Transverse colon (tissue), 4 donors: ENCODE data around the gene CCDC201. TPM values are rescaled to one million over a fixed set of nuclear protein-coding genes. Genes with fewer than 3 reads are reported as not detected.
"Not testable (repeated sequence)": the region's sequence is repeated elsewhere in the genome, so short reads cannot be mapped to it uniquely, and the experiment has no call there.

Source experiments
- DNase-seq: peaks from one replicate; pipeline ENCODE4 v3.0.0-alpha.2; 2019
- H3K27ac ChIP-seq, 4 donors: fragments of 200-600 bp; sonication (generic); 2 replicates each; pipeline ENCODE4 v1.5.1; 2016 to 2018; ENCODE audit warnings: inconsistent platforms in 4 of 4
- H3K27me3 ChIP-seq: fragments of 200-600 bp; sonication (generic); 2 replicates; pipeline ENCODE4 v1.5.1; 2017; ENCODE audit warnings: inconsistent platforms
- H3K36me3 ChIP-seq, 4 donors: fragments of 200-600 bp; sonication (generic); 2 replicates each; pipeline ENCODE4 v1.5.1; 2017 to 2019; ENCODE audit warnings: inconsistent platforms in 4 of 4
- H3K4me1 ChIP-seq, 4 donors: fragments of 200-600 bp; sonication (generic); 2 replicates each; pipeline ENCODE4 v1.5.1; 2017 to 2020; ENCODE audit warnings: inconsistent platforms in 4 of 4
- H3K4me3 ChIP-seq, 4 donors: fragments of 200-600 bp; sonication (generic); 1 replicate in 1 of 4; 2 replicates in 3 of 4; pipeline versions ENCODE4 v1.5.1 to v1.6.1; 2017 to 2019; ENCODE audit warnings: inconsistent platforms in 4 of 4
- H3K9me3 ChIP-seq, 2 donors: fragments of 200-600 bp; sonication (generic); 2 replicates each; pipeline ENCODE4 v1.5.1; 2017 to 2019; ENCODE audit warnings: inconsistent platforms in 2 of 2
- CTCF ChIP-seq, 5 experiments: fragments of 200-600 bp in 3 of 5; fragments of 450-650 bp in 2 of 5; sonication (generic) in 3 of 5; IDR thresholded peaks; 1 replicate in 2 of 5; 2 replicates in 3 of 5; pipeline ENCODE4 v1.5.1; 2016 to 2017; ENCODE audit warnings: antibody characterized with exemption in 5 of 5, inconsistent platforms in 3 of 5, mild to moderate bottlenecking in 2 of 5, moderate library complexity in 1 of 5
- EP300 ChIP-seq: sonication (generic); formaldehyde crosslinking; IDR thresholded peaks from one replicate; pipeline ENCODE4 v1.6.1; 2017; ENCODE audit warnings: antibody characterized with exemption, low read depth
- POLR2A ChIP-seq: fragments of 450-650 bp; IDR thresholded peaks from one replicate; pipeline ENCODE4 v1.6.1; 2016; ENCODE audit warnings: antibody characterized with exemption, mild to moderate bottlenecking, moderate library complexity
- POLR2AphosphoS5 ChIP-seq, 3 donors: sonication (generic); formaldehyde crosslinking; IDR thresholded peaks; one replicate each; pipeline ENCODE4 v1.6.1; 2016; ENCODE audit warnings: antibody characterized with exemption in 3 of 3
- whole genome bisulfite sequencing, 2 donors: methylation state at CpG; one replicate each; pipeline ENCODE4 v1.1.5; 2018; ENCODE audit warnings: low coverage in 1 of 2; 5-methylcytosine and 5-hydroxymethylcytosine counted together
- in situ Hi-C, 4 donors: fragments of 200-750 bp; cut with MboI; loops; one replicate each; pipeline versions ENCODE4 v1.15.0 to v1.15.1; 2017; ENCODE audit warnings: low sequenced_read_pairs in 3 of 4, low pct_ligation_motif_present in 1 of 4, low pct_unique_long_range_greater_than_20kb in 1 of 4
- intact Hi-C: fragments of 100-400 bp; cut with DNase I; formaldehyde crosslinking; loops from one replicate; pipeline ENCODE4 v1.15.1; 2023; ENCODE audit warnings: low total_unique reads
- total RNA-seq, 4 donors: library from RNA; depleted of rRNA; stranded (reverse); fragments of >200 nt; gene quantifications; one replicate each; pipeline ENCODE4 v1.1.0, GENCODE V29; 2016

Gene CCDC201
- total RNA-seq, 4 donors from 2014 or later: not detected

GRCh38 chr7:45867471-45867870 lies 5.4 kb downstream of the CCDC201 start:
- no peaks in the 10 kb centered on the region for H3K9me3 ChIP-seq
- peaks cover 5% of the 10 kb centered on the region for H3K27me3 ChIP-seq
- in situ Hi-C loops (loop anchor here in 3 of 4 donors (25.0 kb wide), 2 partner anchors 205 to 705 kb away; partner anchors contain the start of gene RAMP3 (in 2 of the 3)), intact Hi-C loops (no loop called here)
- H3K4me1 ChIP-seq: no peaks in the 10 kb centered on the region
- TF ChIP-seq EP300: no peak
- TF ChIP-seq POLR2A: no peak
- no peak for TF ChIP-seq CTCF (IDR thresholded peaks at IDR 0.05)
- TF ChIP-seq POLR2AphosphoS5 (IDR thresholded peaks at IDR 0.05): no peak
- 81 to 83% methylated on average over 1 to 2 of the region's 2 CpGs for WGBS, 2 donors
- DNase-seq: no peak
- no peak overlapping the region for H3K4me3 ChIP-seq
- no peaks in the 10 kb centered on the region for H3K36me3 ChIP-seq
- H3K27ac ChIP-seq: no peak overlapping the region

- 68% methylated on average over 13 of the region's 13 CpGs; no CpG with 5 or more reads in 1 of the 2 donors for WGBS, 2 donors
- Histone ChIP-seq H3K27ac (no peak overlapping the region), H3K9me3 (no peaks in the 10 kb centered on the region), H3K27me3 (peaks cover 5% of the 10 kb centered on the region), H3K36me3 (no peaks in the 10 kb centered on the region), H3K4me3 (no peak overlapping the region), H3K4me1 (no peaks in the 10 kb centered on the region)
- in situ Hi-C loops (loop anchor here in 3 of 4 donors (25.0 kb wide), 2 partner anchors 204 to 704 kb away; partner anchors contain the start of gene RAMP3 (in 2 of the 3)), intact Hi-C loops (no loop called here)
- TF ChIP-seq POLR2A (no peak), POLR2AphosphoS5 (IDR thresholded peaks at IDR 0.05) (no peak), CTCF (IDR thresholded peaks at IDR 0.05) (no peak), EP300 (no peak)
- no peak for DNase-seq
Measured at GRCh38 chr7:45865594-45866410, 7.1 kb downstream of the CCDC201 start.

GRCh38 chr7:45863715-45864114 lies 9.2 kb downstream of the CCDC201 start:
- 61% methylated on average over 9 of the region's 9 CpGs; no CpG with 5 or more reads in 1 of the 2 donors for WGBS, 2 donors
- no peak for TF ChIP-seq POLR2AphosphoS5 (IDR thresholded peaks at IDR 0.05)
- no peak for DNase-seq

GRCh38 chr7:45856888-45857287 lies 16.0 kb downstream of the CCDC201 start:
- DNase-seq, H3K27me3 ChIP-seq, H3K9me3 ChIP-seq, H3K36me3 ChIP-seq, H3K4me1 ChIP-seq, intact Hi-C loops, H3K27ac ChIP-seq, H3K4me3 ChIP-seq: not testable (repeated sequence)
- 89 to 97% methylated on average over 3 to 4 of the region's 4 CpGs for WGBS, 2 donors
- in situ Hi-C loops: loop anchor here in 3 of 4 donors (25.0 kb wide), 2 partner anchors 195 to 695 kb away; partner anchors contain the start of gene RAMP3 (in 2 of the 3)

More at GRCh38 chr7:45863715-45864114, 9.2 kb downstream of the CCDC201 start:
- H3K4me1 ChIP-seq: no peaks in the 10 kb centered on the region
- H3K9me3 ChIP-seq: no peaks in the 10 kb centered on the region
- no peaks in the 10 kb centered on the region for H3K36me3 ChIP-seq
- in situ Hi-C loops (loop anchor here in 3 of 4 donors (25.0 kb wide), 2 partner anchors 201 to 701 kb away; partner anchors contain the start of gene RAMP3 (in 2 of the 3)), intact Hi-C loops (no loop called here)
- H3K27me3 ChIP-seq: peaks cover 5% of the 10 kb centered on the region
- no peak overlapping the region for H3K4me3 ChIP-seq
- H3K27ac ChIP-seq: no peak overlapping the region

- 14 to 42% methylated on average over 1 to 3 of the region's 3 CpGs for WGBS, 2 donors
- H3K27me3 ChIP-seq, intact Hi-C loops, H3K4me3 ChIP-seq, DNase-seq, H3K4me1 ChIP-seq, H3K27ac ChIP-seq, H3K9me3 ChIP-seq, H3K36me3 ChIP-seq: not testable (repeated sequence)
- in situ Hi-C loops: loop anchor here in 3 of 4 donors (25.0 kb wide), 2 partner anchors 193 to 693 kb away; partner anchors contain the start of gene RAMP3 (in 2 of the 3)
Measured at GRCh38 chr7:45855680-45856079, 17.2 kb downstream of the CCDC201 start.

GRCh38 chr7:45853491-45853890 lies 19.4 kb downstream of the CCDC201 start:
- H3K27me3 ChIP-seq, H3K4me1 ChIP-seq, intact Hi-C loops, DNase-seq, H3K27ac ChIP-seq, H3K36me3 ChIP-seq, H3K9me3 ChIP-seq, H3K4me3 ChIP-seq: not testable (repeated sequence)
- 74% methylated on average over 8 of the region's 8 CpGs; no CpG with 5 or more reads in 1 of the 2 donors for WGBS, 2 donors
- in situ Hi-C loops: loop anchor here in 3 of 4 donors (25.0 kb wide), 2 partner anchors 191 to 691 kb away; partner anchors contain the start of gene RAMP3 (in 2 of the 3)

- intact Hi-C loops: not testable (repeated sequence)
- in situ Hi-C loops: loop anchor here in 3 of 4 donors (25.0 kb wide), 2 partner anchors 191 to 691 kb away; partner anchors contain the start of gene RAMP3 (in 2 of the 3)
Measured at GRCh38 chr7:45852984-45853383, 19.9 kb downstream of the CCDC201 start.

GRCh38 chr7:45848734-45849133 lies 24.1 kb downstream of the CCDC201 start:
- WGBS, 2 donors: 67 to 76% methylated on average over 3 to 6 of the region's 6 CpGs
- in situ Hi-C loops, H3K27ac ChIP-seq, H3K36me3 ChIP-seq, H3K4me3 ChIP-seq, intact Hi-C loops, DNase-seq, H3K27me3 ChIP-seq, H3K4me1 ChIP-seq, H3K9me3 ChIP-seq: not testable (repeated sequence)

More at GRCh38 chr7:45852984-45853383, 19.9 kb downstream of the CCDC201 start:
- not testable (repeated sequence) for H3K36me3 ChIP-seq, DNase-seq, H3K27ac ChIP-seq, H3K27me3 ChIP-seq, H3K4me3 ChIP-seq, H3K9me3 ChIP-seq, H3K4me1 ChIP-seq
- WGBS, 2 donors: 57% methylated on average over 9 of the region's 10 CpGs; no CpG with 5 or more reads in 1 of the 2 donors
